Gastrocnemius medialis (tissue), 4 donors: ENCODE measurements around the gene CHKB.
A peak's percentile ranks its signal among the peaks of the same experiment; 100 is the strongest.

ENCODE experiments used
- POLR2A ChIP-seq, 2 donors: fragments of 450-650 bp; IDR thresholded peaks; one replicate each; pipeline ENCODE4 v1.6.1; 2017; ENCODE audit warnings: antibody characterized with exemption in 2 of 2, mild to moderate bottlenecking in 2 of 2, moderate library complexity in 2 of 2
- TF ChIP-seq, protein P1 (sequence below), 5 experiments: fragments of 450-650 bp in 3 of 5; fragments of 200-600 bp in 2 of 5; sonication (generic) in 2 of 5; IDR thresholded peaks in 4 of 5; conservative IDR thresholded peaks in 1 of 5; 1 replicate in 4 of 5; 2 replicates in 1 of 5; pipeline ENCODE4 v1.5.1; 2016 to 2019; ENCODE audit warnings: antibody characterized with exemption in 5 of 5, mild to moderate bottlenecking in 3 of 5, moderate library complexity in 3 of 5

- TF ChIP-seq, protein P1, sequence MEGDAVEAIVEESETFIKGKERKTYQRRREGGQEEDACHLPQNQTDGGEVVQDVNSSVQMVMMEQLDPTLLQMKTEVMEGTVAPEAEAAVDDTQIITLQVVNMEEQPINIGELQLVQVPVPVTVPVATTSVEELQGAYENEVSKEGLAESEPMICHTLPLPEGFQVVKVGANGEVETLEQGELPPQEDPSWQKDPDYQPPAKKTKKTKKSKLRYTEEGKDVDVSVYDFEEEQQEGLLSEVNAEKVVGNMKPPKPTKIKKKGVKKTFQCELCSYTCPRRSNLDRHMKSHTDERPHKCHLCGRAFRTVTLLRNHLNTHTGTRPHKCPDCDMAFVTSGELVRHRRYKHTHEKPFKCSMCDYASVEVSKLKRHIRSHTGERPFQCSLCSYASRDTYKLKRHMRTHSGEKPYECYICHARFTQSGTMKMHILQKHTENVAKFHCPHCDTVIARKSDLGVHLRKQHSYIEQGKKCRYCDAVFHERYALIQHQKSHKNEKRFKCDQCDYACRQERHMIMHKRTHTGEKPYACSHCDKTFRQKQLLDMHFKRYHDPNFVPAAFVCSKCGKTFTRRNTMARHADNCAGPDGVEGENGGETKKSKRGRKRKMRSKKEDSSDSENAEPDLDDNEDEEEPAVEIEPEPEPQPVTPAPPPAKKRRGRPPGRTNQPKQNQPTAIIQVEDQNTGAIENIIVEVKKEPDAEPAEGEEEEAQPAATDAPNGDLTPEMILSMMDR (IDR thresholded peaks at IDR 0.05 in 4 of 5, conservative IDR thresholded peaks at IDR 0.05 in 1 of 5) = no peak
- peak; percentile 72 to 82 for TF ChIP-seq POLR2A (IDR thresholded peaks at IDR 0.05)
Measured at GRCh38 chr22:50529897-50530579, 52.6 kb downstream of the CHKB start, which contains the start of gene TYMP.
